Transverse colon (tissue), 4 donors: Measurements from ENCODE around the gene RGS6. TPM values are rescaled to one million over a fixed set of nuclear protein-coding genes. Genes with fewer than 3 reads are reported as not detected.

ENCODE experiments used
- DNase-seq: peaks from one replicate; pipeline ENCODE4 v3.0.0-alpha.2; 2019
- H3K27ac ChIP-seq, 4 donors: fragments of 200-600 bp; sonication (generic); 2 replicates each; pipeline ENCODE4 v1.5.1; 2016 to 2018; ENCODE audit warnings: inconsistent platforms in 4 of 4
- H3K27me3 ChIP-seq: fragments of 200-600 bp; sonication (generic); 2 replicates; pipeline ENCODE4 v1.5.1; 2017; ENCODE audit warnings: inconsistent platforms
- H3K36me3 ChIP-seq, 4 donors: fragments of 200-600 bp; sonication (generic); 2 replicates each; pipeline ENCODE4 v1.5.1; 2017 to 2019; ENCODE audit warnings: inconsistent platforms in 4 of 4
- H3K4me1 ChIP-seq, 4 donors: fragments of 200-600 bp; sonication (generic); 2 replicates each; pipeline ENCODE4 v1.5.1; 2017 to 2020; ENCODE audit warnings: inconsistent platforms in 4 of 4
- H3K4me3 ChIP-seq, 4 donors: fragments of 200-600 bp; sonication (generic); 1 replicate in 1 of 4; 2 replicates in 3 of 4; pipeline versions ENCODE4 v1.5.1 to v1.6.1; 2017 to 2019; ENCODE audit warnings: inconsistent platforms in 4 of 4
- H3K9me3 ChIP-seq, 2 donors: fragments of 200-600 bp; sonication (generic); 2 replicates each; pipeline ENCODE4 v1.5.1; 2017 to 2019; ENCODE audit warnings: inconsistent platforms in 2 of 2
- CTCF ChIP-seq, 5 experiments: fragments of 200-600 bp in 3 of 5; fragments of 450-650 bp in 2 of 5; sonication (generic) in 3 of 5; IDR thresholded peaks; 1 replicate in 2 of 5; 2 replicates in 3 of 5; pipeline ENCODE4 v1.5.1; 2016 to 2017; ENCODE audit warnings: antibody characterized with exemption in 5 of 5, inconsistent platforms in 3 of 5, mild to moderate bottlenecking in 2 of 5, moderate library complexity in 1 of 5
- EP300 ChIP-seq: sonication (generic); formaldehyde crosslinking; IDR thresholded peaks from one replicate; pipeline ENCODE4 v1.6.1; 2017; ENCODE audit warnings: antibody characterized with exemption, low read depth
- POLR2A ChIP-seq: fragments of 450-650 bp; IDR thresholded peaks from one replicate; pipeline ENCODE4 v1.6.1; 2016; ENCODE audit warnings: antibody characterized with exemption, mild to moderate bottlenecking, moderate library complexity
- POLR2AphosphoS5 ChIP-seq, 3 donors: sonication (generic); formaldehyde crosslinking; IDR thresholded peaks; one replicate each; pipeline ENCODE4 v1.6.1; 2016; ENCODE audit warnings: antibody characterized with exemption in 3 of 3
- WGBS, 2 donors: methylation state at CpG; one replicate each; pipeline ENCODE4 v1.1.5; 2018; ENCODE audit warnings: low coverage in 1 of 2; 5-methylcytosine and 5-hydroxymethylcytosine counted together
- in situ Hi-C, 4 donors: fragments of 200-750 bp; cut with MboI; loops; one replicate each; pipeline versions ENCODE4 v1.15.0 to v1.15.1; 2017; ENCODE audit warnings: low sequenced_read_pairs in 3 of 4, low pct_ligation_motif_present in 1 of 4, low pct_unique_long_range_greater_than_20kb in 1 of 4
- intact Hi-C: fragments of 100-400 bp; cut with DNase I; formaldehyde crosslinking; loops from one replicate; pipeline ENCODE4 v1.15.1; 2023; ENCODE audit warnings: low total_unique reads
- total RNA-seq, 4 donors: library from RNA; depleted of rRNA; stranded (reverse); fragments of >200 nt; gene quantifications; one replicate each; pipeline ENCODE4 v1.1.0, GENCODE V29; 2016

The RGS6 gene
- total RNA-seq, 4 donors from 2014 or later: 0.41 to 0.48 TPM; not detected in 2

- DNase-seq: no peak
- intact Hi-C loops: no loop called here
- peaks cover 0 to 3% of the 10 kb centered on the region in 2 donors for H3K9me3 ChIP-seq
- H3K4me1 ChIP-seq: no peaks in the 10 kb centered on the region
- no peaks in the 10 kb centered on the region for H3K27me3 ChIP-seq
- TF ChIP-seq EP300 (no peak), POLR2A (no peak), POLR2AphosphoS5 (IDR thresholded peaks at IDR 0.05) (no peak), CTCF (IDR thresholded peaks at IDR 0.05) (no peak)
- in situ Hi-C loops: no loop called here
- 58 to 63% methylated on average over 2 to 4 of the region's 4 CpGs for WGBS, 2 donors
- no peaks in the 10 kb centered on the region for H3K36me3 ChIP-seq
- no peak overlapping the region for H3K4me3 ChIP-seq
- no peak overlapping the region for H3K27ac ChIP-seq
These were observed 10.9 kb downstream of the RGS6 start for GRCh38 chr14:71942904-71943694.

- Histone ChIP-seq H3K4me1 (no peaks in the 10 kb centered on the region), H3K4me3 (no peak overlapping the region), H3K27me3 (no peaks in the 10 kb centered on the region), H3K27ac (no peak overlapping the region), H3K36me3 (no peaks in the 10 kb centered on the region), H3K9me3 (peaks cover 0 to 3% of the 10 kb centered on the region in 2 donors)
- intact Hi-C loops (no loop called here), in situ Hi-C loops (no loop called here)
- TF ChIP-seq EP300: no peak
- TF ChIP-seq POLR2A: no peak
- no peak for TF ChIP-seq POLR2AphosphoS5 (IDR thresholded peaks at IDR 0.05)
- no peak for TF ChIP-seq CTCF (IDR thresholded peaks at IDR 0.05)
- no peak for DNase-seq
- 54% methylated on average over 1 of the region's 1 CpG; no CpG with 5 or more reads in 1 of the 2 donors for WGBS, 2 donors
These were observed 11.4 kb downstream of the RGS6 start for GRCh38 chr14:71943695-71944018.

GRCh38 chr14:71947947-71948500 is 15.8 kb downstream of the RGS6 start:
- in situ Hi-C loops: no loop called here
- 49 to 64% methylated on average over 5 of the region's 5 CpGs for WGBS, 2 donors
- Histone ChIP-seq H3K4me3 (no peak overlapping the region), H3K27me3 (no peaks in the 10 kb centered on the region), H3K36me3 (no peaks in the 10 kb centered on the region), H3K27ac (no peak overlapping the region), H3K4me1 (no peaks in the 10 kb centered on the region), H3K9me3 (no peaks in the 10 kb centered on the region)
- intact Hi-C loops: no loop called here
- DNase-seq: no peak
- TF ChIP-seq EP300 (no peak), CTCF (IDR thresholded peaks at IDR 0.05) (no peak), POLR2AphosphoS5 (IDR thresholded peaks at IDR 0.05) (no peak)

GRCh38 chr14:71952381-71953363 is 20.4 kb downstream of the RGS6 start:
- in situ Hi-C loops (no loop called here), intact Hi-C loops (no loop called here)

More at GRCh38 chr14:71952381-71953363, 20.4 kb downstream of the RGS6 start:
- Histone ChIP-seq H3K27me3 (no peaks in the 10 kb centered on the region), H3K27ac (no peak overlapping the region), H3K9me3 (no peaks in the 10 kb centered on the region), H3K4me1 (no peaks in the 10 kb centered on the region), H3K36me3 (no peaks in the 10 kb centered on the region), H3K4me3 (no peak overlapping the region)
- DNase-seq: no peak
- 77 to 94% methylated on average over 6 of the region's 6 CpGs for WGBS, 2 donors
- TF ChIP-seq EP300 (no peak), CTCF (IDR thresholded peaks at IDR 0.05) (no peak), POLR2AphosphoS5 (IDR thresholded peaks at IDR 0.05) (no peak), POLR2A (no peak)
